GM12801 (cell line): ENCODE results near the gene EOMES.

Experiments used
- TF ChIP-seq, protein P1 (sequence below): IDR thresholded peaks from one replicate; pipeline ENCODE4 v1.5.1; 2011; ENCODE audit warnings: control low read depth; ENCODE audit not compliant: insufficient read length; ENCODE audit errors: extremely low read depth

The EOMES gene

DNA sequence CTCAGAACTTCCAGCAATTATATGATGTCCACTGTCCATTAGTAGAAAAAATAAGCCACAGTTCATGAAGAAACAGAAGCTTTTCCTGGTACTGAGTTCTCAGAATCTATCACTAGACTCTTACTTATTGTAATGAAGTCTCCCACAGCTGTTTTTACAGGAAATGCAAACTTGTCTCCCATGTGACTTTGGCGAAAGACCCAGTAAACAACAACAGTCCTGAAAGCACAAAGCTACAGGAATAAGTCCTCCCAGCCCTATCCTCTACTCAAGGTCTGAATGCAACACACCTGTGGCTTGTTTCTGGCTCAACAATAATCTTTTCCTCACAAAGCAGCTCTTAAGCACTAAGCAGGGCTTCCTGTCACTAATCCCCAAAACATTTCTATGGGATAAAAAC is 55.9 kb downstream of the EOMES start:
- TF ChIP-seq, protein P1, sequence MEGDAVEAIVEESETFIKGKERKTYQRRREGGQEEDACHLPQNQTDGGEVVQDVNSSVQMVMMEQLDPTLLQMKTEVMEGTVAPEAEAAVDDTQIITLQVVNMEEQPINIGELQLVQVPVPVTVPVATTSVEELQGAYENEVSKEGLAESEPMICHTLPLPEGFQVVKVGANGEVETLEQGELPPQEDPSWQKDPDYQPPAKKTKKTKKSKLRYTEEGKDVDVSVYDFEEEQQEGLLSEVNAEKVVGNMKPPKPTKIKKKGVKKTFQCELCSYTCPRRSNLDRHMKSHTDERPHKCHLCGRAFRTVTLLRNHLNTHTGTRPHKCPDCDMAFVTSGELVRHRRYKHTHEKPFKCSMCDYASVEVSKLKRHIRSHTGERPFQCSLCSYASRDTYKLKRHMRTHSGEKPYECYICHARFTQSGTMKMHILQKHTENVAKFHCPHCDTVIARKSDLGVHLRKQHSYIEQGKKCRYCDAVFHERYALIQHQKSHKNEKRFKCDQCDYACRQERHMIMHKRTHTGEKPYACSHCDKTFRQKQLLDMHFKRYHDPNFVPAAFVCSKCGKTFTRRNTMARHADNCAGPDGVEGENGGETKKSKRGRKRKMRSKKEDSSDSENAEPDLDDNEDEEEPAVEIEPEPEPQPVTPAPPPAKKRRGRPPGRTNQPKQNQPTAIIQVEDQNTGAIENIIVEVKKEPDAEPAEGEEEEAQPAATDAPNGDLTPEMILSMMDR: no peak
